ENCODE measurements around the gene RADX. TPM values are rescaled to one million over a fixed set of nuclear protein-coding genes. Genes with fewer than 3 reads are reported as not detected.

RADX gene
- total and polyA plus RNA-seq, 2 experiments from 2014 or later: 1.9 to 6.7 TPM

DNA sequence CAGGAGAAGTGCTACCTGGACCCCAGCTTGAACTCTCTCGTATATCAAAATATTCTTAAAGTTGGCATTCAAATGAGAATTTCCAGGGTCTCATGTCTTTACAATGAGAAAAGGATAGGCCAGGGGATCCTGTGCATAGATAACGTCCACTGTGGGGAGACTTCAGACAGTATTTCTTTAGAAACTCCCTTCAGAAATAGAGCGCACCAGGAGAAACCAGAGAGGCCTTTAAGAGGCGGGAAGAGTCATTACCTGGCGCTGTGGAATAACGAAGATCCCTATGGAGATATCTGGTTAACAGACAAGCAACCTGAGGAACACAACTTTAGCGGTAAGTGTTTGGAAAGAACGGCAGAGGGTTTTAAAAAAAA lies 600 bp downstream of the RADX start:
- ATAC-seq (peak; percentile 70), DNase-seq (ENCODE audit: low spot score) (peak; percentile 21)
- no peaks in the 10 kb centered on the region for H3K36me3 ChIP-seq (ENCODE audit: insufficient read depth)
- peaks cover 14% of the 10 kb centered on the region for H3K27me3 ChIP-seq (ENCODE audit: insufficient read depth)
- TF ChIP-seq, protein P1, sequence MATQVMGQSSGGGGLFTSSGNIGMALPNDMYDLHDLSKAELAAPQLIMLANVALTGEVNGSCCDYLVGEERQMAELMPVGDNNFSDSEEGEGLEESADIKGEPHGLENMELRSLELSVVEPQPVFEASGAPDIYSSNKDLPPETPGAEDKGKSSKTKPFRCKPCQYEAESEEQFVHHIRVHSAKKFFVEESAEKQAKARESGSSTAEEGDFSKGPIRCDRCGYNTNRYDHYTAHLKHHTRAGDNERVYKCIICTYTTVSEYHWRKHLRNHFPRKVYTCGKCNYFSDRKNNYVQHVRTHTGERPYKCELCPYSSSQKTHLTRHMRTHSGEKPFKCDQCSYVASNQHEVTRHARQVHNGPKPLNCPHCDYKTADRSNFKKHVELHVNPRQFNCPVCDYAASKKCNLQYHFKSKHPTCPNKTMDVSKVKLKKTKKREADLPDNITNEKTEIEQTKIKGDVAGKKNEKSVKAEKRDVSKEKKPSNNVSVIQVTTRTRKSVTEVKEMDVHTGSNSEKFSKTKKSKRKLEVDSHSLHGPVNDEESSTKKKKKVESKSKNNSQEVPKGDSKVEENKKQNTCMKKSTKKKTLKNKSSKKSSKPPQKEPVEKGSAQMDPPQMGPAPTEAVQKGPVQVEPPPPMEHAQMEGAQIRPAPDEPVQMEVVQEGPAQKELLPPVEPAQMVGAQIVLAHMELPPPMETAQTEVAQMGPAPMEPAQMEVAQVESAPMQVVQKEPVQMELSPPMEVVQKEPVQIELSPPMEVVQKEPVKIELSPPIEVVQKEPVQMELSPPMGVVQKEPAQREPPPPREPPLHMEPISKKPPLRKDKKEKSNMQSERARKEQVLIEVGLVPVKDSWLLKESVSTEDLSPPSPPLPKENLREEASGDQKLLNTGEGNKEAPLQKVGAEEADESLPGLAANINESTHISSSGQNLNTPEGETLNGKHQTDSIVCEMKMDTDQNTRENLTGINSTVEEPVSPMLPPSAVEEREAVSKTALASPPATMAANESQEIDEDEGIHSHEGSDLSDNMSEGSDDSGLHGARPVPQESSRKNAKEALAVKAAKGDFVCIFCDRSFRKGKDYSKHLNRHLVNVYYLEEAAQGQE (IDR thresholded peaks at IDR 0.05; ENCODE audit: unreplicated experiment): no peak
- TF ChIP-seq STAT1 (IDR thresholded peaks at IDR 0.05; ENCODE audit: unreplicated experiment): no peak
- no peak for TF ChIP-seq EZH2 (IDR thresholded peaks at IDR 0.05; ENCODE audit: low read depth, unreplicated experiment)
- no peak for TF ChIP-seq NANOG (IDR thresholded peaks at IDR 0.05; ENCODE audit: borderline replicate concordance)
- TF ChIP-seq CREB1 (CRISPR knock-in tag; IDR thresholded peaks at IDR 0.05; ENCODE audit: low read depth): no peak
- no peak for TF ChIP-seq EZH2phosphoT487 (IDR thresholded peaks at IDR 0.05; ENCODE audit: unreplicated experiment)
- TF ChIP-seq JUNB (IDR thresholded peaks at IDR 0.05; ENCODE audit: unreplicated experiment): no peak
- TF ChIP-seq, protein P2, sequence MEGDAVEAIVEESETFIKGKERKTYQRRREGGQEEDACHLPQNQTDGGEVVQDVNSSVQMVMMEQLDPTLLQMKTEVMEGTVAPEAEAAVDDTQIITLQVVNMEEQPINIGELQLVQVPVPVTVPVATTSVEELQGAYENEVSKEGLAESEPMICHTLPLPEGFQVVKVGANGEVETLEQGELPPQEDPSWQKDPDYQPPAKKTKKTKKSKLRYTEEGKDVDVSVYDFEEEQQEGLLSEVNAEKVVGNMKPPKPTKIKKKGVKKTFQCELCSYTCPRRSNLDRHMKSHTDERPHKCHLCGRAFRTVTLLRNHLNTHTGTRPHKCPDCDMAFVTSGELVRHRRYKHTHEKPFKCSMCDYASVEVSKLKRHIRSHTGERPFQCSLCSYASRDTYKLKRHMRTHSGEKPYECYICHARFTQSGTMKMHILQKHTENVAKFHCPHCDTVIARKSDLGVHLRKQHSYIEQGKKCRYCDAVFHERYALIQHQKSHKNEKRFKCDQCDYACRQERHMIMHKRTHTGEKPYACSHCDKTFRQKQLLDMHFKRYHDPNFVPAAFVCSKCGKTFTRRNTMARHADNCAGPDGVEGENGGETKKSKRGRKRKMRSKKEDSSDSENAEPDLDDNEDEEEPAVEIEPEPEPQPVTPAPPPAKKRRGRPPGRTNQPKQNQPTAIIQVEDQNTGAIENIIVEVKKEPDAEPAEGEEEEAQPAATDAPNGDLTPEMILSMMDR (conservative IDR thresholded peaks at IDR 0.05; ENCODE audit: low read depth in 2 of 2): no peak
- no peak for TF ChIP-seq ZNF331 (CRISPR knock-in tag; IDR thresholded peaks at IDR 0.05; ENCODE audit: low read depth)
- TF ChIP-seq, protein P3, sequence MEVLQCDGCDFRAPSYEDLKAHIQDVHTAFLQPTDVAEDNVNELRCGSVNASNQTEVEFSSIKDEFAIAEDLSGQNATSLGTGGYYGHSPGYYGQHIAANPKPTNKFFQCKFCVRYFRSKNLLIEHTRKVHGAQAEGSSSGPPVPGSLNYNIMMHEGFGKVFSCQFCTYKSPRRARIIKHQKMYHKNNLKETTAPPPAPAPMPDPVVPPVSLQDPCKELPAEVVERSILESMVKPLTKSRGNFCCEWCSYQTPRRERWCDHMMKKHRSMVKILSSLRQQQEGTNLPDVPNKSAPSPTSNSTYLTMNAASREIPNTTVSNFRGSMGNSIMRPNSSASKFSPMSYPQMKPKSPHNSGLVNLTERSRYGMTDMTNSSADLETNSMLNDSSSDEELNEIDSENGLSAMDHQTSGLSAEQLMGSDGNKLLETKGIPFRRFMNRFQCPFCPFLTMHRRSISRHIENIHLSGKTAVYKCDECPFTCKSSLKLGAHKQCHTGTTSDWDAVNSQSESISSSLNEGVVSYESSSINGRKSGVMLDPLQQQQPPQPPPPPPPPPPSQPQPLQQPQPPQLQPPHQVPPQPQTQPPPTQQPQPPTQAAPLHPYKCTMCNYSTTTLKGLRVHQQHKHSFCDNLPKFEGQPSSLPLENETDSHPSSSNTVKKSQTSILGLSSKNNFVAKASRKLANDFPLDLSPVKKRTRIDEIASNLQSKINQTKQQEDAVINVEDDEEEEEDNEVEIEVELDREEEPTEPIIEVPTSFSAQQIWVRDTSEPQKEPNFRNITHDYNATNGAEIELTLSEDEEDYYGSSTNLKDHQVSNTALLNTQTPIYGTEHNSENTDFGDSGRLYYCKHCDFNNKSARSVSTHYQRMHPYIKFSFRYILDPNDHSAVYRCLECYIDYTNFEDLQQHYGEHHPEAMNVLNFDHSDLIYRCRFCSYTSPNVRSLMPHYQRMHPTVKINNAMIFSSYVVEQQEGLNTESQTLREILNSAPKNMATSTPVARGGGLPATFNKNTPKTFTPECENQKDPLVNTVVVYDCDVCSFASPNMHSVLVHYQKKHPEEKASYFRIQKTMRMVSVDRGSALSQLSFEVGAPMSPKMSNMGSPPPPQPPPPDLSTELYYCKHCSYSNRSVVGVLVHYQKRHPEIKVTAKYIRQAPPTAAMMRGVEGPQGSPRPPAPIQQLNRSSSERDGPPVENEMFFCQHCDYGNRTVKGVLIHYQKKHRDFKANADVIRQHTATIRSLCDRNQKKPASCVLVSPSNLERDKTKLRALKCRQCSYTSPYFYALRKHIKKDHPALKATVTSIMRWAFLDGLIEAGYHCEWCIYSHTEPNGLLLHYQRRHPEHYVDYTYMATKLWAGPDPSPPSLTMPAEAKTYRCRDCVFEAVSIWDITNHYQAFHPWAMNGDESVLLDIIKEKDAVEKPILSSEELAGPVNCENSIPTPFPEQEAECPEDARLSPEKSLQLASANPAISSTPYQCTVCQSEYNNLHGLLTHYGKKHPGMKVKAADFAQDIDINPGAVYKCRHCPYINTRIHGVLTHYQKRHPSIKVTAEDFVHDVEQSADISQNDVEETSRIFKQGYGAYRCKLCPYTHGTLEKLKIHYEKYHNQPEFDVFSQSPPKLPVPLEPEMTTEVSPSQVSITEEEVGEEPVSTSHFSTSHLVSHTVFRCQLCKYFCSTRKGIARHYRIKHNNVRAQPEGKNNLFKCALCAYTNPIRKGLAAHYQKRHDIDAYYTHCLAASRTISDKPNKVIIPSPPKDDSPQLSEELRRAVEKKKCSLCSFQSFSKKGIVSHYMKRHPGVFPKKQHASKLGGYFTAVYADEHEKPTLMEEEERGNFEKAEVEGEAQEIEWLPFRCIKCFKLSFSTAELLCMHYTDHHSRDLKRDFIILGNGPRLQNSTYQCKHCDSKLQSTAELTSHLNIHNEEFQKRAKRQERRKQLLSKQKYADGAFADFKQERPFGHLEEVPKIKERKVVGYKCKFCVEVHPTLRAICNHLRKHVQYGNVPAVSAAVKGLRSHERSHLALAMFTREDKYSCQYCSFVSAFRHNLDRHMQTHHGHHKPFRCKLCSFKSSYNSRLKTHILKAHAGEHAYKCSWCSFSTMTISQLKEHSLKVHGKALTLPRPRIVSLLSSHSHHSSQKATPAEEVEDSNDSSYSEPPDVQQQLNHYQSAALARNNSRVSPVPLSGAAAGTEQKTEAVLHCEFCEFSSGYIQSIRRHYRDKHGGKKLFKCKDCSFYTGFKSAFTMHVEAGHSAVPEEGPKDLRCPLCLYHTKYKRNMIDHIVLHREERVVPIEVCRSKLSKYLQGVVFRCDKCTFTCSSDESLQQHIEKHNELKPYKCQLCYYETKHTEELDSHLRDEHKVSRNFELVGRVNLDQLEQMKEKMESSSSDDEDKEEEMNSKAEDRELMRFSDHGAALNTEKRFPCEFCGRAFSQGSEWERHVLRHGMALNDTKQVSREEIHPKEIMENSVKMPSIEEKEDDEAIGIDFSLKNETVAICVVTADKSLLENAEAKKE (CRISPR knock-in tag; IDR thresholded peaks at IDR 0.05): no peak
- TF ChIP-seq, protein P4, sequence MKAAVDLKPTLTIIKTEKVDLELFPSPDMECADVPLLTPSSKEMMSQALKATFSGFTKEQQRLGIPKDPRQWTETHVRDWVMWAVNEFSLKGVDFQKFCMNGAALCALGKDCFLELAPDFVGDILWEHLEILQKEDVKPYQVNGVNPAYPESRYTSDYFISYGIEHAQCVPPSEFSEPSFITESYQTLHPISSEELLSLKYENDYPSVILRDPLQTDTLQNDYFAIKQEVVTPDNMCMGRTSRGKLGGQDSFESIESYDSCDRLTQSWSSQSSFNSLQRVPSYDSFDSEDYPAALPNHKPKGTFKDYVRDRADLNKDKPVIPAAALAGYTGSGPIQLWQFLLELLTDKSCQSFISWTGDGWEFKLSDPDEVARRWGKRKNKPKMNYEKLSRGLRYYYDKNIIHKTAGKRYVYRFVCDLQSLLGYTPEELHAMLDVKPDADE (IDR thresholded peaks at IDR 0.05): no peak
- Mint-ChIP-seq H3K36me3 (ENCODE audit: low read depth) (no peaks in the 10 kb centered on the region), H3K27me3 (ENCODE audit: insufficient read depth, low read depth, poor library complexity) (peaks cover 5% of the 10 kb centered on the region), H3K27ac (no peak overlapping the region), H3K4me3 (peak overlapping the region; percentile 71), H3K4me1 (peaks cover 24% of the 10 kb centered on the region), H3K9me3 (no peaks in the 10 kb centered on the region)
- H4K20me1 ChIP-seq (replicated peaks; ENCODE audit: insufficient read depth): no peaks in the 10 kb centered on the region
- no peak overlapping the region for H3K27ac ChIP-seq (ENCODE audit: low read depth)
- no peaks in the 10 kb centered on the region for H3K9me2 ChIP-seq (ENCODE audit: insufficient read depth)
- peak overlapping the region; percentile 67 for H3K4me3 ChIP-seq
- no peaks in the 10 kb centered on the region for H3F3A ChIP-seq (replicated peaks; ENCODE audit: low read depth)
- 0 out of 2 replicates have a peak, but pooled peaks cover 5% of the 10 kb centered on the region for H3K4me1 ChIP-seq (ENCODE audit: insufficient read depth)
- no peaks in the 10 kb centered on the region for H3K79me2 ChIP-seq (replicated peaks; ENCODE audit: insufficient read depth)
- H2AFZ ChIP-seq: peak overlapping the region; percentile 91
- H3K4me2 ChIP-seq: peak overlapping the region; percentile 81

Measured in GM23338 (cell line).